Superior temporal gyrus (tissue), 1 donor: Measurements from ENCODE around the gene APBA1.
A peak's percentile ranks its signal among the peaks of the same experiment; 100 is the strongest.
"Not testable (repeated sequence)": the region's sequence is repeated elsewhere in the genome, so short reads cannot be mapped to it uniquely, and the experiment has no call there.

Source experiments
- DNase-seq: peaks from one replicate; pipeline ENCODE4 v3.0.0-alpha.2; 2016; ENCODE audit errors: extremely low spot score

The APBA1 gene

DNA sequence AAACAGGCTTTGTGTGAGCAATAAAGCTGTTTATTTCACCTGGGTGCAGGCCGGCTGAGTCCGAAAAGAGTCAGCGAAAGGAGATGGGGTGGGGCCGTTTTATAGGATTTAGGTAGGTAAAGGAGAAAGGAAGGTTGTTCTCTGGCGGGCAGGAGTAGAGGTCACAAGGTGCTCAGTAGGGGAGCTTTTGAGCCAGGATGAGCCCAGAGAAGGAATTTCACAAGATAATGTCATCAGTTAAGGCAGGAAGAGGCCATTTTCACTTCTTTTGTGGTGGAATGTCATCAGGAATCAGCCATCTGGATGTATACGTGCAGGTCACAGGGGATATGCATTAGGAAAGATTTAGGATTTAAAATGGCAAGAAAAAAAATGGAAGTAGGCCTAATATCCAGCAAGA is 262.2 kb downstream of the APBA1 start:
- not testable (repeated sequence) for DNase-seq

DNA sequence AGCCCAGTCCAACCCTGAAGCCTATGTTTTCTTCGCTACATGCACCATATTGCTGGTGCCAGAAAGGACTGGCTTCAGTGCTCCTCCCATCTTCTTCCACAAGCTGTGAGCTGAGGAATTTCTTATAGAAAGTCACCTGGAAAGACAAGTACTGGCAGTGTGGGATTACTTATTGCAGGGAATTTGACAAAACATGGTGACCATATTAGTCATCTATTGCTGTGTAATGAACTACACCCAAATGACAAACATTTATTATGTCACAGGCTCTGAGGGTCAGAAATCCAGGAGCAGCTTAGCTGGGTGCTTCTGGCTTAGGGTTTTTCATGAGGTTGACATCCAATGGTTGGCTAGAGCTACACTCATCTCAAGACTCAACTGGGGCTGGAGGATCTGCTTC is 271.7 kb downstream of the APBA1 start:
- DNase-seq: no peak

GRCh38 chr9:69397384-69398214 is 274.6 kb downstream of the APBA1 start:
- peak; percentile 81 for DNase-seq

GRCh38 chr9:69396759-69397158 is 275.4 kb downstream of the APBA1 start:
- no peak for DNase-seq

GRCh38 chr9:69395718-69396117 is 276.5 kb downstream of the APBA1 start:
- DNase-seq: peak; percentile 24

DNA sequence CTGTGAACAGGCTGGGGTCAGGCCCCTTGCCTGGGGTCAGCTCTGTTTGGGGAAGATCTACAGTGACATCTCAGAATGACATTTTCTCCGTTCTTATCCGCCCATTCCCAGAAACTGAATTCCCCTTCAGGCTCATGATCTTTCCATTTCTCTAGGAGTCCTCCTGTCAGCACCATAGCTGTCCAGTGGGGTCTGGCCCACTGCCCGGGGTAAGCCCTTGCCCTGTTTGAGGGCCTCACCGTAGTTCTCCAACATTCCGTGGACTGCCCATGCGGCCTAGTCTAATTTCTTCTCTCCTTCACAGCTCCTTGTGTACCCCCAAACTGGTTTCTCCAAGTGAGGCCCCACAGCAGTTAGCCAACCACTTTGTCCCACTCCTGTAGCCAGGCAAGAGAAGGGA is 278.7 kb downstream of the APBA1 start:
- no peak for DNase-seq

DNA sequence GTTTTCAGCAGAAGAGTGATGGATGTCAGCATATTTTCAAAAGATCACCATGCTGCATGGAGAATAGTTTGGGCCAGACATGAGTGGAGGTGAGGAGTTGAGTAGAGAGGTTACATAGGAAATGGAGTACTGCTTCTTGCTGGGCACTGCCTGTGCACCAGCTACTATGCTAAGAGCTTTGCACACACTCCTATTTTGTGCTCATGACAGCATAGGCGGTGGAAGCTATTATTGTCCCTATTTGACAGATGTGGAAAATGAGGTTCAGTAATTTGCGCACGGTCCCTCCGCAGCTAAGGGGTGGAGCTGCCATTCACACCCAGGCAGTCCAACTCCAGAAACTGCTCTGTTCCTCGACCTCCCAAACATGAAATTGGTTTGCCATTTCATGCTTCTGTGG is 279.3 kb downstream of the APBA1 start:
- no peak for DNase-seq

- no peak for DNase-seq
These were observed 280.2 kb downstream of the APBA1 start for GRCh38 chr9:69391946-69392345.

GRCh38 chr9:69391487-69391886 is 280.7 kb downstream of the APBA1 start:
- DNase-seq: no peak

DNA sequence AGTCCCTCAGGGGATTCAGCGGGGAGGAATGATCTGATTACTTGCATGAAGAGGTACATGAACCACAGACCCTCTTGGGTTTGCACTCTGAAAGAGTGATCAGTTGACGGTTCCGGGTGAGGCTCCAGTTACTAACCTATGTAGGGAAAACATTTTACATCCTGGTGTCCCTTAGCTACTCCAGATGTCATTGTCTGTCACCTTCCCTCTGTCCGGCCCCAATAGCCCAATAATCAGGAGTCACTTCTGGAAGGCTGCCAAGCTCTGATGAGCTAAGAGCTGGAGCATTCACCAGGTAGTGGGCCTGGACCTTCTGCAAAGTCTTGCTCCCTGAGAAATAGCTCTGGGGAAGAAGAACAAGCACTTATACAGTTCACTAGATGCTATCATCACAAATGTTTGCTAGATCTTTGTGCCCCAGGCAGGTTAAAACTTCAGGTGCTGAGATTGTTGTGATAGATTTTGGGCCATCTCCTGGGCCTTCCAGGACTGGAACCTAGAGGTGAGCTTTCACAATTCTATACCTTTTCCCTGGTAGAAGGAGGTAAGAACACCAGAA is 282.7 kb downstream of the APBA1 start:
- no peak for DNase-seq

GRCh38 chr9:69388596-69388995 is 283.6 kb downstream of the APBA1 start:
- DNase-seq: no peak

- DNase-seq: no peak
These were observed 285.5 kb downstream of the APBA1 start for GRCh38 chr9:69386651-69387050.

GRCh38 chr9:69385581-69386033 is 286.6 kb downstream of the APBA1 start:
- DNase-seq: no peak

- DNase-seq: no peak
These were observed 290.0 kb downstream of the APBA1 start for GRCh38 chr9:69382135-69382534.

- no peak for DNase-seq
These were observed 291.4 kb downstream of the APBA1 start for GRCh38 chr9:69380811-69381210.

DNA sequence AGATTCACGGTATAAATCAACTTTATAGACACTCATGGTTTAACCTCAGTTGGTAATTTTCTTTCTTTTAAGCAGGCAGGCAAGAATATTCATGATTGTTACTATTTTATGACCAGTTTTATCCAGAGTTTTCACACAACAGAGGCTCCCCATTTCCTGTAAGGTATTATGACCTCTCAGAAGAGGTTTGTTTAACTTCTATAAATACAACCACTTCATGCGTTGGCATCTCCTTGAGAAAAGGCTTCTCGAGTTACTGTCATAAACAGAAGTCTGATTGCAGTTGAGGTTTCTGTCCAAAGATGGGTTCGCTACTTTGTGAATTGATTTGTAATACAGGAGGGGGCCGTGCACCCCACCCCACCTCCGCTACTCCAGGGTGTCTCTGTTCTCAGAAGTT is 291.9 kb downstream of the APBA1 start:
- no peak for DNase-seq

DNA sequence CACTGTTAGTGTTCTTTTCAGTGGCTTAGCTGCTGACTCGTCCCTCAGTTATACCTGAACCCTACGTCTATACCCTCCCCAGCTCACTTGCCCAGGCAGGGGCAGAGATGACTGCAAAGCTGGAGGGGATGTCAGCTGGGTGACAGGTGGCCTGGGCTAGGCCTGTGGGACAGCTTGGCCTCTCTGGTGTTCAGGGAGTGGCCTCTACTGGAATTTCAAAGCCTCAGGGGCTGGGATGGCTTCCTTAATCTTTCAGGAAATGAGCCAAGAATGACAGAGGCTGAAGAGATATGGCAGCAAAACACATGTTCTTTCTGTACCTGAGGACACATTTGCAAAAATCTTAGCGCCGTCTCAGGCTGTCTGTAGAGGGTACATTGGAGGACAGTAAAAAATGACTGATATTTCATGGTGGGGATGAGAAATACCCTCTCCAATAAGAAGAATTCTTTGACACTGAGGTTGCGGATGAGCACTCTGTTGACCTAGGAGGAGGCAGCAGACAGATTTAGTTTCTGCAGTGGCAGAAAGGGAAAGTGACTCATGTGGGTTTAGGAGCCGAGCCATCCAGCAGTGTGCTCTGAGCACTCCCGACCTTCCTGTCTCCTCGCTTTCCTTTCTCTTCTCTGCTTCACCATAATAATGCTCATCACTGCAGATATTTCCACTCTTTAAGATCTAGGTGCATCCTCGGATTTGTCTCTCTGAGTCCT is 292.7 kb downstream of the APBA1 start:
- no peak for DNase-seq

GRCh38 chr9:69377981-69378380 is 294.2 kb downstream of the APBA1 start:
- DNase-seq: no peak
